ENCODE data around the gene SAXO1.

DNA sequence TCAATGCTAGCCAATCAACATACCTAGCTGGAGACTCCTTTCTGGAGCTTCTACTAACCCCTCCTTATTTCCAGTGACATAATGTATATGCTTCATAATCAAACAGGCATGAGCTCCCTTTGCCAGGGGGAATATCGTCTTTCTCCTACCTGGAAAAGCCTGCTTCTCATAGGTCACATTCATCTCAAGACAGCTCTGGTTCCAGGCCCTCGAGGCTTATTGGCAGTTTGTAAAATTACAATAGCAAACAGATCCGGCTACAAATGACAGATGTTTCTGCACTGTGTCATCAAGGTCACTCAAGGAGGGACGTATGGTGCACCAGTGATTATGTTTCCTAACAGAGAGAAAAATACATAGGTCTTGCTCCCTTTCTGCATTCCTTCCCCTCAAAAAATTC, 140.0 kb downstream of the SAXO1 start:
- TF ChIP-seq POLR2A (IDR thresholded peaks at IDR 0.05; ENCODE audit: low read length) (no peak), GATA1 (IDR thresholded peaks at IDR 0.05; ENCODE audit: low read depth, low read length) (no peak)

Measured in erythroblast (primary cell).